GM10847 (cell line): ENCODE data around the gene ME2.

Experiments
- POLR2A ChIP-seq: IDR thresholded peaks from 2 replicates; pipeline ENCODE4 v1.6.1; 2011; ENCODE audit not compliant: insufficient read length; ENCODE audit errors: extremely low read depth

Gene ME2

DNA sequence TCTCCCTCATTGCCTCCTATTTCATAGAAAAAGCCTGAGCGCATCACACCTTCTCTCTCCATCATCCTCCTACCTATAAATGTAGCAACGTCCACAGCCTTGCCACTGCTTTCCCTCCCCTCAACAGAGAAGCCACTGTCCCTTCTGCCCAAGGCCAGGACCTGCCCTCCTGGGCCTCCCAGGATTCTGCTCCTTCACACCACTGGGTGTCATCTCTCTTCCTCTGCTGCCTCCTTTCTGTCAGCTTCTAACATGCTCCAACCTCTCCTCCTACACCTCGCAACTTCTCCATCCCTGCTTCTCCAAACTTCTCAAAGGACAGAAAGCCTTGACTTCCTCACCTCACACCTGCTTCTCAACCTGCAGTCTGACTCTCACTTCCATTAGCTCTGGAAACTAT lies 21.2 kb upstream of the ME2 start:
- no peak for TF ChIP-seq POLR2A

DNA sequence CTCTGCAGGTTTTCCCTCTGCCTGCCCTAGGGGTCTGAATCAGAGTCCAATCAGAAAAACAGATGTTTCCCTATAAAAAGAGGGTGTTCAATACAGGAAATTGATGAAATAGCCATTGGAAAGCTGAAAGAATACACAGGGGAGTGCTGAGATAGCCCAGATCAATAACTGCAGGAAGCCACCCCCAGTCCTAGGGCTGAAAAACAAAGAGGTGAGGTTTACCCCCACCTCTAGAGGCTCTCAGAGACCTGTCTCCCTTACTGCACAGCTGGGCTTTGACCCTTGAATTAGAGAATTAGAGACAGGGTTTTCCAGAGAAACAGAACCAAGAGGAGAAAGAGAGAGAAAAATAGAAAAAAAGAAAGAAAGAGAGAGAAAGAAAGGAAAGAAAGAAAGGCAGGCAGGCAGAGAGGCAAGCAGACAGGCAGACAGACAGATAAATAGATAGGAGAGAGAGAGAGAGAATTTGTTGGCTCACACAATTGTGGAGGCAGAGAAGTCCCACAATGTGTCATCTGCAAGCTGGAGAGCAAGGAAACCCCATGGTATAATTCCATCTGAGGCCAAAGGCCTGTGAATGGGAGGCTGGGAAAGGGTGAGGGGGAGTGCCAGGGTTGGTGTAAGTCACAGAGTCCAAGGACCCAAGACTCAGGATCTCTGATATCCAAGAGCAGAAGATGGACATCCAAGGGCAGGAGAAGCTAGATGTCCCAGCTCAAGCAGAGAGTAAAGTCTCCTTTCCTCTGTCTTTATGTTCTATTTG lies 18.9 kb upstream of the ME2 start:
- TF ChIP-seq POLR2A, result no peak

DNA sequence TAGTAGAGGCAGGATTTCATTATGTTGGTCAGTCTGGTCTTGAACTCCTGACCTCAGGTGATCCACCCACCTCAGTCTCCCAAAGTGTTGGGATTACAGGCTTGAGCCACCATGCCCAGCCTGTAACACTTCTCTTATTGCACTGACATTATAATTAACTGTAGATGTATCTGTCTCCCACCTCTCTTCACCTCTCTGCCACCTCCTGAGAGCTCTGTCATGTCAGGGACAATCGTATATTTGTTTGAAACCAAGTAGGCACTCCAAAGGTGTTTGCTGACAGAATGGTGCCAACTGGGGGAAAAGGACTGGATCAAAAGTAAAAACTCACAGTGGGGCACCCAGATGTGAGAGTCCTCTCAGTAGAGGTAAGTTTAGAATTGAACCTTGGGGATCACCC lies 17.3 kb upstream of the ME2 start:
- TF ChIP-seq POLR2A, result no peak

DNA sequence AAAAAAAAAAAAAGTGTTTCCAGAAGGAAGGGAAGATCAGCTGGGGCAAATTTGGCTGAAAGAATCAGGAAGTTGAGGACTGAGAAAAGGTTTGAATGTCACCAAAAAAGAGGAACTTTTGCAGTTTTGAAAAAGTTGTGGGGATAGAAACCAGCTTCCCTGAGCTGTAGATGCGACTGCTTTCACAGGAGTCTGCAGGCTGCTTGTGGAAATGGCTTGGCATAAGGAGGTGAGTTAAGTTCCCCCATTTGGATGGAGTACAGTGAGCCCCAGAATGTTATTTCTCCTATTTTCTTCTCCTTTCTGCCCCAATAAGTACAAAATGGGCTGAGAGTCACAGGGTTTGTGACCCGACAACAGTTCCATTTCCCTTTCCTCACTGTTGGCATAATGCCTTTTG lies 16.5 kb upstream of the ME2 start:
- TF ChIP-seq POLR2A, result no peak

DNA sequence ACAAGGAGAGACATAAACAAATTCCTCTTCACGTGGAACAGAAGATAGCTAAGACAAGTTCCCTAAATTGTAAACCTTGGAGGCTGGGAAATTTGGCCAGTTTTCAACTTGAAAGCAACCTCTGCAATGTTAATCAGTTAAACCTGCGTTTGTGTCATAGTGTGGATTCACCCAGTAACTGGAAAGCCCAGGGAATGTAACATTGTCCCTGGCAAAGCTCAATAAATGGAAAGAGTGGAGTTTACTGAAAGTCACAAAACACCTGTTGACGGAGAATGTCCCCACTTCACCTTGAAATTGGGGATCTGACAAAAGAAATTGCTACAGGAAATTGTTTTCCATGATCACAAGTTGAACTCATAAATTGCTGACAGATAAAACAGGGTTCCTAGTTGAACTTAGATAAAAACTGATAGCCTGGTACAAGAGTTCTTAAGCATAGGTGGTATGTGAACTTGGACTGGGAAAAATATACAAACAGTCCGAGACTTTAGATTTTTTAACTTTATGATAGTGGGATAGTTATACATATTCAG lies 15.0 kb upstream of the ME2 start:
- no peak for TF ChIP-seq POLR2A

DNA sequence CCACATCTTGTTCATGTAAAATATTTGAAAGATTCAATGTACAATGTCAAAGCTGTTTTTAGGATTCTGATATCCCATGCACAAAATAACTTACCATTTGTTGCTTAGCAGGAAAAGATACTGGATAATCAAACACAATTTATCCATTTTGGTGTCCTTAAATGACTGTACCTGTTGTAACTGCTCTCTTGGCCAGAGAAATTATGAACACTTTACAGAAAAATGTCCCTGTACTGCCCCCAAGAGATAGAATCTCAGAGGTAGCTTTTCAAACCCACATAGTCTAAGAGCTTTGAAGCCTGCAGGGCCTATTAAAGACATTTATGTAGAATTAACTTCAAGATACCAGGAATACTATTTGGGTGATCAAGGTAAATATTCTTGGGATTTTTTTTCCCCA lies 12.2 kb upstream of the ME2 start:
- no peak for TF ChIP-seq POLR2A

DNA sequence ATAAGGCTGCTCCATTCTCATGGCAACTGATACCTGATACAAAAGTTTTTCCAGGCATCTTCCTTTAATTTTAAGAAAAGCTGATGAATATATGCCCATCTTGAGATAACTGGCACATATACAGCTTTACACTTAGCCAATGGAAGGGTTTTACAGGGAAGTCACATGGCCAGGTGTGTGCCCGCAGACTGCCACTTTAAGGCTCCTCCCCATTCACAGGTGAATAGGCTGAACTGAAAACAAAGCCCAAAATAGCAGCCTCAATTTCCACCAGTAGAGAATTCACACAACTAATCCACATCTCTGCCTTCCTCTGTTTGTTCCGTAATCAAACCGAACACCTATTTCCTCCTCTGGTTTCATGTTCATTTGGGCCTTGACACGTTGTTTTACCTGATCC lies 9.8 kb upstream of the ME2 start:
- no peak for TF ChIP-seq POLR2A

DNA sequence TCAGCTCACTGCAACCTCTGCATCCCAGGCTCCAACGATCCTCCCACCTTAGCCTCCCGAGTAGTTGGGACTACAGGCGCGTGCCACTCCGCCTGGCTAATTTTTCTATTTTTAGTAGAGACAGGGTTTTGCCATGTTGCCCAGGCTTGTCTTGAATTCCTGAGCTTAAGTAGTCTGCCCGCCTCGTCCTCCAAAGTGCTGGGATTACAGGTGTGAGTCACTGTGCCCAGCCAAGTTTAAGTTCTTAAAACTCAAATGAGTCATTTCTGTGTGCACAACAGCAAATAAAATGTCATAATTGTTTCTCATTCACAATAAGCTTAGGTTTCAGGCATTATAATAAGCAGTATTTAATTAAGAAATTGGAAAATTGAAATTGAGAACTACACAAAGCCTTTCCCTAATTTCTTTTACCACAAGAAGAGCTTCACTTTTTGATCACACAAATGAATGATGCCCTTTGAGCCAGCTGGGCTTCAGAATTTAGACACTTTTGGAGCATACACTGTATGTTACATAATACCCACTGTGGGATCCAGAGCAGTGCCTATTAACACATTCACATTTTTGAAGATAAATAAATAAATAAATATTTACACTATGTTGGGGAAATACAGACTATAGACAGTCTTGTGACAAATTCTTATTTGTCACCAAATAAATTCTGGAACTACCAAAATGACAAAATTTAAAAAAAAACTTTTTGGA lies 8.6 kb upstream of the ME2 start:
- no peak for TF ChIP-seq POLR2A

DNA sequence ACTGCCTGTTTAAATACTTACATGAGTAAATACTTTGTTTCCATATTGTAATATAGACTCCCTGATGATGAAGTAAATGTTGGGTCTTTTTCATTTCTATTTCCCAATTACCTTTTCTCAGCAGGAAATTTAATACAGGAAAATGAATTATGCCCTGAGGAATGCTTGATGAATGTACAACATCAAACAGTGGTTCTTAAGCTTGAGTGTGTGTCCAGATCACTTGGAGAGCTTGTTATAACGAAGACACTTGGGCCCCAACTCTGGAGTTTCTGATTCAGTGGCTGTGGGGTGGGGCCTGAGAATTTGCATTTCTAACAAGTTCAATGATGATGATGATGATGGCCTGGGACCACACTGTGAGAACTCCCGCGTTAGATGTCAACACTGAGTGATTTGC lies 7.1 kb upstream of the ME2 start:
- TF ChIP-seq POLR2A, result no peak

DNA sequence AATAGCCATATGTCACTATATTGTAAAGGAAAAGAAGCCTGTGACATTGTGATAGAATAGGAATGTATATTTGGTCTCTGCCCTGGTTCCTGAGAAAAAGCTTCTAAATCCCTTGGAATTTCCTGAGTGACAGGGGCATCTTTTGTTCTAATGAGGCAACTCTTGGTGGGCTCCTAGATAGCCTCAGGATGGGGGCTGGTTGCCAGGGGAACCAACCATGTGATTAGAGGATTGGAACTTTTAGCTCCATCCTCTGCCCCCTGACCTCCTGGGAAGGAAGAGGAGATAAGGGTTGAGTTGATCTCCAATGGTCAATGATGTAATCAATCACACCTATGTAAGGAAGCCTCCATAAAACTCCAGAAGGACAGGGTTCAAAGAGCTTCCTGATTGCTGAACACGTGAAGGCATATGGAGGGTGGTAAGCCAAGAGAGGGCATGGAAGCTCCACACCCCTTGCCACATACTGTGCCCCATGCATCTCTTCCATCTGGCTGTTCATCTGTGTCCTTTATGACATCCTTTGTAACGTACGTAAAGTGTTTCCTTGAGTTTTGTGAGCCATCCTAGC lies 2.9 kb upstream of the ME2 start:
- no peak for TF ChIP-seq POLR2A

DNA sequence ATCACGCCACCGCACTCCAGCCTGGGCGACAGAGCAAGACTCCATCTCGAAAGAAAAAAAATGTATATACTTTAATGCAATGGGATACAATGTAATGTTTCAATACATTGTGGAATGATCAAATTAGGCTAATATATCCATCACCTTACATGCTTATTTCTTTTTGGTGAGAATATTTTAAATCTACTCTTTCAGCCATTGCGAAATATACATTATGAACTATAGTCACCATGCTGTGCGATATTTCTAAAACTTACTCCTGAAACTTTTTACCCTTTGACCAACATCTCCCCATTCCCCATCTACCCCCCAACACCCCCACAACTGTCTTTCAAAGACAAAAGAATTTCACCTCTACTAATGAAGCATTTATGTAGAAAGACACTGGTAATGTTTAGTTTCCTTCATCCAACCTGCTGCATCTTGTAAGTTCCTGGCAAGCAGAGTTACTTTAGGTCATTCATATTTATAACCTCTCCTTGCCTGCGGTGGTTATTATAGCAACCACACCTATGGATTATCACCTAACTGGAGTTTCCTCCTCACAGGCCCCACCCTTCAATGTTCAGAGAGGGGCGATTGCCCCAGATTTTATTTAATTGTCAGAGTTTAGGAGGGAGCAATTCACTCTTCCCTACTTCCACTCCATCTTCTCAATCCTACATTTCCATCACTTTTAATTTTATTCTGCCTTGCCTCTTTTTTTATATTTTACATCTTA lies 1.2 kb upstream of the ME2 start:
- no peak for TF ChIP-seq POLR2A

DNA sequence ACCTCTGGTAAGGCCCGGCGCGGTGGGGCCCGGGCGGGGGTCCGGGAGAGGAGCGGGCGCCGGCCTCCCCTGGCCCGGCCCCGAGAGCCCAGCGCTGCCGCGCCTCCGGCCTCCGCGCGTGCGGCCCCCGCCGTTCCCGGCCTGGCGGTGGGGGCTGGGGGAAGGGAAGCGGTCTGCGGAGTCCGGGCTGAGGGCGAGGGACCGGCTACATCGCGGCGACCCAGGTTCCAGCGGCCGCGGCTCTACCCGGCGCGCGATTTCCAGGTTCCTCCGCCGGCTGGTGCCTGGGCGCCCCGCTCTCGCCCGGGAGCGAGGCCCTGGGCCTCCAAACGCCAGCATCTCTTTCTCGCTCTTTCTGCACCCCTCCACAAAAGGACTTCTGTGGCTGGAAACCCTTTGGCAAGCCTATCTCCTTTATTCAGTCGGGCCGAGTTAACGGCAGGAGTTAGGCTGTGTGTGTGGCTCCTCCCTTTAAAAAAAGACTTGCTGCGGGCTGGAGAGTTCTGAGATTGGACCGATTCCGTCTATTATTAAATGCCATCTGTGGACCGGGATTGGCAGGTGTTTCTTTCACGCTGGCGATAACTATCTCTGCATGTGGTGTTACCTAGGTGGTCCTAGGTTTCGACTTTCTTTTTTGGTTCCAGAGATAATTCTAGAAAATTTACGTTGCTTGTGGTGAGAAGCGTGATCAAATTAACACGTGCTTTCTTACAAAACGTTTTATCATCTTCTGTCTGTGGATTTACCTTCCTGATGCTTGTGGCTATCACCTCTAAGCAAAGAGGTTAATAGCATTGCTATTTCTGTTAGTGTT lies 592 bp downstream of the ME2 start:
- TF ChIP-seq POLR2A, result no peak

DNA sequence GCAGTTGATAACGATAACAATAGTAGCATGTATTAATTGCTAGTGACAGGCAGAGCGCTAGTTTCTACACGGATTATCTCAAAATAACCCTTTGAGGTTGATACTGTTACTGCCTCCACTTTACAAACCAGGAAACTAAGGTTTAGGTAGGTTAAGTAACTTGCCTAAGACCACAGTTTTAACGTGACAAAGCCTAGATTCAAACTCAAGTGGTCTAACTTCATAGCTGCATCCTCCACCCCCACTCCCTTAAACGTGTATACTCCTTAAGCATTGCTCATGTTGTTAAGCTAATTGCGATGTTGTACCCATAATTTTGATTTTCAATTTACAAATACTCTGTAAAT lies 1.2 kb downstream of the ME2 start:
- no peak for TF ChIP-seq POLR2A

DNA sequence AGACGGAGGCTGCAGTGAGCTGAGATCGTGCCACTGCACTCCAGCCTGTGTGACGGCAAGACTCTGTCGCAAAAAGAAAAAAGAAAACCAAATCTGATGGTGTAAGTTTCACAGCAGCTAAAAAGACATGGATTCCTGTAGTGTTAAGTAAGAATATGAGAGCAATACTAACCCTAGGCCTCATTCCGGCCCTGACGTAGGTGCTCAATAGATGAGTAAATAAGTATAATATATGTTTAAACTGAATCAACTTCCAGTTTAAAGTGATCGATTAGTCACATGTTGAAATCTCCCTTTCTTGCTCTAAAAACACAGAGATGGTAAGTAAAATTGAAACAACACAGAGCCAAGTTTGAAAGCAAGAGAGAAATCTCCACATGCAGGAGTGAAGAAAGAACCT lies 8.0 kb downstream of the ME2 start:
- TF ChIP-seq POLR2A, result no peak

DNA sequence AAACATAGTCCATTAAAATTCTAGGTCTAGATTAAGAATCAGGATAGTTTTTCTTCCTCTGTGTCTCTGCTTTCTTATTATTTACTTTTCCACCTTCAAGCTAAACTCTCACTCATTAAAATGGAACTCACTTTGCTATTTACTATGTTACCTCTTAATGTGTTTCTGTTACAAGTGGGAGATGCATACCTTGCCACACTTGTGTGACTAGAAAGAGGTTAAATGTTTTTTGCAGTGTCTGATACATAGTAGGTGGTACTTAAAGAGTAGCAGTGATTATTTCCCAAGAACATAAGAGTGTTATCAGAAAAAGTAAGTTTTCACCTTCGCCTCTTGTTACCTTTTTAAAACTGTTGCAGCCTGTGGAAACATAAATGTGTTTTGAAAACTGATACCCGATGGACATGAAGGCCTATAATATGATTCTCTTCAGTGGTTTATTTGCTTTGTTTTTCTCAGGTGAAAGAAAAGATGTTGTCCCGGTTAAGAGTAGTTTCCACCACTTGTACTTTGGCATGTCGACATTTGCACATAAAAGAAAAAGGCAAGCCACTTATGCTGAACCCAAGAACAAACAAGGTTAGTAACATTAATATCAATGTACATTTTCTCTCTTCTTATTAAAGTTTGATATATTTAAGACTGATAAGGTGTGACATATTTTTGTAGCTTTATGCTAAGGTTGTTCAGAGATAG lies 16.6 kb downstream of the ME2 start:
- TF ChIP-seq POLR2A, result no peak

DNA sequence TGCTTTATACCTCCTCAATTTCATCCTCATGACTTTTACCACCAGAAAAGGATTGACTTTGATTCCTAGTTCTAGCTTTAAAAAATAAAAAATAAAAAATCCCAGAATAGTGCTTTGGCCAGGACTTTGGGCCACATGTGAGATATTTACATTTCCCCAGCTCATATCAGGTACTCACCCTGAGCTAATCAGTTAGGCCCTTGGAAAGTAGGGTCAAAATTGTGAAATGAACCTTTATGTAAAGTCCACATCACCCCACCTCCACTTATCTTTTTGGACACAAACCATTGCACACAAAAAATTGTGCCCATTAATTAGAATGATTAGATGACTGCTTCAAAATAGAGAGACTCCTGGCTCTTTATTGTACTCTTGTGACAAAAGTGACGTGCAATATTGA lies 17.2 kb downstream of the ME2 start:
- TF ChIP-seq POLR2A, result no peak
